GM18499 (cell line): ENCODE data around the gene PPP1R3E.

Experiments
- ATAC-seq: cut with Tn5 transposase; IDR thresholded peaks from one replicate; pipeline ENCODE4 v1.9.1; 2021; ENCODE audit warnings: moderate number of reproducible peaks; ENCODE audit not compliant: insufficient read depth, unreplicated experiment

The PPP1R3E gene

GRCh38 chr14:23322568-23323517 is 20.2 kb upstream of the PPP1R3E start:
- ATAC-seq = no peak

- no peak for ATAC-seq
Observed at GRCh38 chr14:23321572-23322547, 19.2 kb upstream of the PPP1R3E start.

DNA sequence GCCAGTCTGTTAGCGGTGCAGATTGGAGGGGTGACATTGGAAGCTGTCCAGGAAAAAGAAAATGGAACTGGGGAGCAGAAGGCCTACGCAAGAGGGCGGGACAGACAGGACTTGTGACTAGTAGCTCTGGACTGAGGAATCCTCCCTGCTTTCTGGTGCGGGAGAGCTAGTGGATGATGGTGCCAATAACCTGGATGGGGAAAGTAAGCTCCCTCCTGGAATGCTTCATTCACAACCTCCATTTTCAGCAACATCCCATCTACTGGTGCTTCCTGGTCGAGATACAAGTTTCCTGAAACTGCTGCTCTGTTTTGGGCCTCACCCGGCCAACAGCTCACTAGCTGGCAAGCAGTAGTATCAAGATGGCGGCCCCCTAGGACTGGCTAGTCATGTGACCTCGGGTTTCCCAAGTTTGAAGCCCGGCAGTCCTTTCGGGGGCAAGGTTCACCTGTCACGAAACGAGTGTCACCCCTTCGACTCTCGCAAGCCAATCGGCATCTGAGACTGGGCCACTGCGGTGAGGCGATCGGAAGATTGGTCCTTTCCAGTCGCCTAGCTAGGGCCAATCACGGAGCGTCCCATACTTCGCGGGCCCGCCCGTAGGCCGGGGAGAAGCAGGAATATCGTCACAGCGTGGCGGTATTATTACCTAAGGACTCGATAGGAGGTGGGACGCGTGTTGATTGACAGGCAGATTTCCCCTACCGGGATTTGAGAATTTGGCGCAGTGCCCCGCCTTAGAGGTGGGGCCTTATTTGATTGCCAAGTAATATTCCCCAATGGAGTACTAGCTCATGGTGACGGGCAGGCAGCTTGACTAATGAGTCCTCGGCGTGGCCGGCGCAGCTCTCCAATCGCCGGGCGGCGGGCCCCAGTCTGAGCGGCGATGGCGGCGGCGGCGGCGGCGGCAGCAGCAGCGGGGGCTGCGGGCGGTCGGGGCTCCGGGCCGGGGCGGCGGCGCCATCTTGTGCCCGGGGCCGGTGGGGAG is 18.2 kb upstream of the PPP1R3E start, which contains the start of gene PABPN1:
PABPN1 (plus strand) TSS at position 874 of the 988 bp plus-strand sequence; CDS start at position 887, 13 bp downstream.
- peak; percentile 87 for ATAC-seq

DNA sequence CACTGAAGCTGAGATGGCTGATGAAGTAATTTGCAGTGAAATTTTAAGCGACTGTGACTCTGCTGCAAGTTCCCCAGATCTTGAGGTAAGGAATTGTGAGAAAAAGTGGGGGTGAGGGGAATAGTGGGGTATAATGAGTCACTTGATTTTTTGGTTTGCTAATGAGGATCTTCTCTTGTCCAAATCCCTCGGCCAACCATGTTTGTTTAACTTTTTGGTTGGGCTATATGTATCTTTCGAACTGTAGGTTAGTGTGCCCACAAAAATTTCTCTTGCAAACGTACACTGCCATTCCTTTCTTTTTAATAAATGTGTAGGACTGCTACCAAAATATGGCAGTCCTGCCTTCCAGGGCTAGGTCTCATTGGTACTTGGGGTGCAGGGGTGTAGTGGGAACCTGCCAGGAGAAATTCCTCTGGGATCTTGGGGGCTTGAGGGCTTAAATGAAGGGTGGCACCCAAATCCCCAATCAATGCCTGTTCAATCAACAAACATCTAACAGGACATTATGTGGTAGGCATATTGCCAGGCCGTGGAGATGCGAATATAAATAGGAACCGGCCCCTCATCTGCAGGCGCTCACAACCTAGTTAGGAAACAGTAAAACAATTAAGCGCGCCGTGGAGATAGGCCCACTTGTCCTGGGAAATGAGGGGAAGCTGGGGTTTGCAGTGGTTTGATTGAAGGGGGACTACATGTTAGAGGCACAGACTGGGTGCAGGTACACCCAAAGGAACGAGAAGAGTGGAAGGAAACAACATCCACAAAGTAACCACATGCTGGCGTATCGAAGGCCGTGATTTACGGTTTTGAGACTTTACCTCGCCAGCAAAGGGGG is 17.3 kb upstream of the PPP1R3E start:
- no peak for ATAC-seq

DNA sequence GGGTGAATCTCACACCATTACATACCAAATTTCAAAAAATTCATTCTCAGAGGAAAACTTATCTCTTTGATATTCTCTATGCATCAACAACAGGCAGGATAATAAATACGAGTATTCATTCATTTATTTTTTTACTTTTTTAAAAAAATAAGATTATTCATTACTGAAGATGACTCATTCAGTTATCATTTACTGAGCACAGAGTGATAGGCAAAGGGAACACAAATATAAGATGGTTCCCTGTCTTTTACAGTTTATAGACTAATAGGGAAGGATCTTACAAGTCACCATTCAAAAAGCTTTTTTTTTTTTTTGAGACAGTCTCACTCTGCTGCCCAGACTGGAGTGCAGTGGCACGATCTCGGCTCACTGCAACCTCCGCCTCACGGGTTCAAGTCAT is 13.6 kb upstream of the PPP1R3E start:
- no peak for ATAC-seq

DNA sequence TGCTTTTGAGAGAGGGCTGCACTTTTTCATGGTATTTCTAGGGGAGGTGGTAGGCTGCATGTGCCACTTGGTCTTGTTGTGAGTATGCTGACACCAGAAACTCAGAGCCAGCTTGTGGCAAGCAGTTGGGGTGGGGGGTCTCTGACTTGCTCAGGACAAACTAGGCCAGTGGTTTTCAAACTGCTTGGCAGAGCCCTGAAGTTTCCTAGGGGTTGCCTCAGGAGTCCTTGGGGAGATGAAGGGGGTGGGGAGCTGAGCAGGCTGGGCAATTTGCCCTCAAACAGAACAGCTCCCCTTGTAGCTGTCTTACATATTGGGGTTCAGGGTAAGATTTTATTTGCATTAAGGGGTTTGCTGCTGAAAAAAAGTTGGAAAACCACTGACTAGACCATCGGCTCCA is 7.9 kb upstream of the PPP1R3E start:
- ATAC-seq = no peak

GRCh38 chr14:23308721-23309445 is 6.2 kb upstream of the PPP1R3E start:
- ATAC-seq = no peak

GRCh38 chr14:23307687-23308644 is 5.3 kb upstream of the PPP1R3E start:
- no peak for ATAC-seq

- ATAC-seq = no peak
Observed at GRCh38 chr14:23307146-23307530, 4.5 kb upstream of the PPP1R3E start.

- no peak for ATAC-seq
Observed at GRCh38 chr14:23306412-23307145, 3.9 kb upstream of the PPP1R3E start, which contains the start of gene BCL2L2. Gene BCL2L2 (plus strand): TSS chr14:23306833. CDS start chr14:23307768, 935 bp downstream.

DNA sequence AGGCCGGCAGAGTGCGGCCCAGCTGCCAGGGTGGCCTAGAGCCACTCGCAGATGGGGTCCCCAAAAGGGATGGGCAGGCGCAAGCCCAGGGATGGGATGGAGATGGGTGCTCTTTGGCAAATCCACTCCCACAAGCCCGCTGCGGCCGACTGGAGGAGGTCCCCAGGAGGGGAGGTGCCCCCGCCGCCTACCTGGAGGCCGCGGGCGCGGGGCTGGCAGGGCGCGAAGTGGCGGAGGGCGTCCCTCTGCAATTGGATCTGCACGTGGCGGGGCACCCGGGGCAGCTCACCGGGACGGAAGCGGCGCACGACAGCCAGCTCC is 730 bp downstream of the PPP1R3E start:
- ATAC-seq = peak; percentile 11

GRCh38 chr14:23301288-23301968 is 1.2 kb downstream of the PPP1R3E start:
- peak; percentile 47 for ATAC-seq

DNA sequence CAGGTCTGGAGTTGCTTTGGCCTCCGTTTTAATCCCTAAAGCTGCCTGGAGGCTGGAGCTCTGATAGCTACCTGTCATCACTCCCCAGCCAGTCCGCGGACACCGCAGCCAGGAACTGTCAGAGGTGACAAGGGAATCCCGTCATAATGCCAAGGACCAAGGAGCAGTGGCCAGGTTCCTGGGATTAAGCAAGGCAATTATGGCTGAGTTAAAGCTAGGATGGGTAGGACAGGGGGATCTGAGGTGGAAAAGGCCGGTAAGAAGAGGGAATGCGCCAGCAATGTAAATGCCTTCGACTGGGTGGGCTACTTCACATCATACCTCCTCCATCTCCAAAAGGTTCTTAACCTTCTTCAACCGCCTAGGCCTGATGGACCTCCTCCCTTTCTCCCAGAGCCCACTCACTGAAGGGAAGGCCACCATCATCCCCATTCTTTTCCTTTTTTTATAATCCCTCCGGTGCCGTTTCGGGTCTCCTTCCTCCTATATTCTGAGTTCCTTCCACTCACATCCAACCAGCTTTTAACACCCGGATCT is 1.9 kb downstream of the PPP1R3E start:
- no peak for ATAC-seq

DNA sequence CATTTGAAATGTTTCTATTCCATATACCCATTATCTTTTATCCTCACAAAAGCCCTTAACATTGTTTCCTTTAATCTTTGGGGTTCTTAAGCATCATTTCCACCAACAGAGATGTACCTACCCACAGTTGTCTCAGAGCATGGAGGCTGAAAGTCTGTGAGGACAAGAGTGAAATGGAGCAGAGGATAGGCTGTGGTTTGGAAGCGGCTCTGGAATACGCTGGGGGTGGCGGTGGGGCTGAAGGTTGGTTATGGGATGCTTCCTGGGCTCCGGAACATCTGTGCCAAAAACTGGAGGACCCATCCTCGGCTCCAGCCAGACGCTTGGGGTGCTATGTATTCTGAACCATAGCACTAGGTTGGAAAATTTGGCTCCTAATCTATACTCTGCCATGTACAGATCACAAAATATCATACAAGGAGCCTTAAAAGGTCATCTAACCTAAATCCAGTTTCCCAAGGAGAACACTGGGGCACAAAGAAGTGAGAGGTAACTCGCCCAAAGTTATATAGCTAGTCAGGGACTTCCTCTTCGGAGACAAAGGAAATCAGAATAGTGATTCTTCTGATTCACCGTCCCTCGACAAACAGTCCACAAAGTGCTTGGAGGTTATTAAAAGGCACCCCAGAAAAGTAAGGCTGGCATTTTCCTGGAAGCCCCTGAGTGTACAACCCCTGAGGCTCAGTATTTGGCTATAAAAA is 2.5 kb downstream of the PPP1R3E start:
- no peak for ATAC-seq
